HG03039 (cell line): ENCODE data around the gene NIP7.
"Not testable (repeated sequence)": the region's sequence is repeated elsewhere in the genome, so short reads cannot be mapped to it uniquely, and the experiment has no call there.

Experiments used
- ATAC-seq: cut with Tn5 transposase; IDR thresholded peaks from one replicate; pipeline ENCODE4 v1.9.1; 2021; ENCODE audit warnings: mild to moderate bottlenecking, moderate library complexity; ENCODE audit not compliant: unreplicated experiment

The NIP7 gene

DNA sequence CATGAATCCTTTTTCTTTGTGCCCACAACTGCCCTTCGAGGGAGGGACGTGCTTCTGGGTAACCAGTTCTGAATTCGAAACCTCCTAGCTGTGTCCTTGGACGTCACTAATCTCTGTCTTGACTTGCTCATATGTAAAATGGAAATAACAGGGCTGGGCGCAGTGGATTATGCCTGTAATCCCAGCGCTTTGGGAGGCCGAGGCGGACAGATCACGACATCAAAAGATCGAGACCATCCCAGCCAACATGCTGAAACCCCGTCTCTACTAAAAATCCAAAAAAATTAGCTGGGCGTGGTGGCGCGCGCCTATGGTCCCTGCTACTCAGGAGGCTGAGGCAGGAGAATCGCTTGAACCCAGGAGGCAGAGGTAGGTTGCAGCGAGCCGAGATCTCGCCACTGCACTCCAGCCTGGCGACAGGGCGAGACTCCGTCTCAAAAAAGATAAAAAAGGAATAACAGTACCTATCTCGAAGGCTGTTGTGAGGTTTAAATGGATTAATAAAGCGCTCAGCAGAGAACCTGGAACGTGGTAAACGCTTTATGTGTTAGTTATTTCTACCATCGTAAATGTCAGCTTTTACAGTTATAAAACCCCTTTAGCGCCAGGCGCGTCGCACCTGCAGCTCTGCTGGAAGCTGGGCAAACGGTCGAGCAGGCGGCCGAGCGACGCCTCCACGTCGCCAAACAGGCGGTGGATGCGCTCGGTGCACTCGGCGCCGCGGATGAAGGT is 849 bp upstream of the NIP7 start:
- no peak for ATAC-seq

DNA sequence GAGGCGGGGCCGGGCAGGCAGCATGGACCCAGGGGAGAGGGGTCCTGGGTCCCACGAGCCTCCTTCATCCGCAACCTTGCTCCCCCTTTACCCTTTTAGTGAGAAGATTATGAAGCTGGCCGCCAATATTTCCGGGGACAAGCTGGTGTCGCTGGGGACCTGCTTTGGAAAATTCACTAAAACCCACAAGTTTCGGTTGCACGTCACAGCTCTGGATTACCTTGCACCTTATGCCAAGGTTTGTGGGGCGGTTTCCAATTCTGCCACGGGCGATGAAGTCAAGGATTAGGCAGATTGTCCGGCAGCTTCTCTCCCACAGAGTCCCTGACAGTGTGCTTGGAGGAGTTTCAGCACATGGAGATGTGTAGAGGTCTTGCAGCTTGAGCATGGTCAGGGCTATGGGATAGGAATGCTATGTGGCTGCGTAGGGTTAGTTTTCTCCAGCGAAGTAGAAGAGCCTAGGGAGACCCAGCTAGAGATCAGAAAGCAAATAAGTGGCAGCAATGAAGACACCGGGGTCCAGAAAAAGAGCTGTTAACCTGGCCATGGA is 598 bp downstream of the NIP7 start:
- ATAC-seq, result no peak

DNA sequence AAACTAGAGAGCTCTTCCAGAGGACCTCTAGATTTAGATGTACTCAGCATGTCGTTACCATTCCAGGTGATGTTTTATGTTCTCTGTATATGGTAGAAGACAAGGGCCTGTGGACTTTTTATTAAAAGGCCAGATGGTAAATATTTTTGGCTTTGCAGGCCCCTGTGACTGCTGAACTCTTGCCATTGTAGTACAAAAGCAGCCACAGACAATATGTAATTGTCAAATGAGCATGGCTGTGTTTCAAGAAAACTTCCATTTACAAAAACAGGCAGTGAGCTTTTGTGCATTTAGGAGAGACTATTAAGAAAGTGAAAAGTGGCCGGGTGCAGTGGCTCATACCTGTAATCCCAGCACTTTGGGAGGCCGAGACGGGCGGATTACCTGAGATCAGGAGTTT is 4.6 kb downstream of the NIP7 start:
- ATAC-seq, result no peak

DNA sequence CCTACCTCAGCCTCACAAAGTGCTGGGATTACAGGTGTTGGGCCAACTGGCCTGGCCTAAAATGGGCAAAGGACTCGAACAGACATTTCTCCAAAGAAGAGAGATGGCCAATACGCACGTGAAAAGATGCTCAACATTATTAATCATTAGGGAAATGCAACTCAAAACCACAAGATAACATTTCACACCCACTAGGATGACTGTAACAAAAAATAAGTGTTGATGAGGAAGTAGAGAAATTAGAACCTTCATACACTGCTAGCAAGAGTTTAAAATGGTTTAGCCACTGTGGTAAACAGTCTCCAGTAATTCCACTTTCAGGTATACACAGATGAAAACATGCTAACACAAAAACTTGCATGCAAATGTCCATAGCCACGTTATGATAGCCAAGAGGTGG is 6.4 kb downstream of the NIP7 start:
- no peak for ATAC-seq

DNA sequence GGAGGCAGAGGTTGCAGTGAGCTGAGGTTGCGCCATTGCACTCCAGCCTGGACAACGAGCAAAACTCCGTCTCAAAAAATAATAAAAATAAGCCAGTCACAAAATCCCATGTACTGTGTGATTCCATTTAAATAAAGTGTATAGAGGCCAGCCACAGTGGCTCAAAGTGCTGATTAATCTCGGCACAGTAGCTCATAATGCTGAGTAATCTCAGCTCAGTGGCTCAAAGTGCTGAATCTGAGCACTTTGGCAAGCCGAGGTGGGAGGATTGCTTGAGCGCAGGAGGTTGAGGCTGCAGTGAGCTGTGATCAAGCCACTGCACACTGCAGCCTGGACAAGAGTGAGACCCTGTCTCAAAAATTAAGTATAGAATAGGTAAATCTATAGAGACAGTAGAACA is 7.1 kb downstream of the NIP7 start:
- ATAC-seq, result no peak

DNA sequence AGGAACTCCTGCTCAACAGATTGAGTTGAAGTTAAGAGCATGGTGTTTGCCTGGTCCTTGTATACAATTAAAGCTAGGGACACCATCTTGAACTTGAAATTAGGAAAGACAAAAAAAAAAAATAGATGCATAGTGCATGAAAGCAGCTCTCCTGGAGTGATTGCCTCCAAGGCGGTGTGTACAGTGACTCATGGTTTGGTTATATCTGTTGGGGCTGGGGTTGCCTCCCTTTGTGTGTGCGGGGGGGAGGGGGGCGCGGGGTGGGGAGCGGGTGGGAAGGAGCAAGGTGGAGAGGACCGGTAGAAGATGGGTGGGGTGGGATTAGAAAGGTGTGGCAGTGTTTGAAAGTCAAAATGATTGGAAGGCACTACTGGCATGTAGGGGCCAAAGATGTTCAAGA is 8.7 kb downstream of the NIP7 start:
- ATAC-seq, result no peak

DNA sequence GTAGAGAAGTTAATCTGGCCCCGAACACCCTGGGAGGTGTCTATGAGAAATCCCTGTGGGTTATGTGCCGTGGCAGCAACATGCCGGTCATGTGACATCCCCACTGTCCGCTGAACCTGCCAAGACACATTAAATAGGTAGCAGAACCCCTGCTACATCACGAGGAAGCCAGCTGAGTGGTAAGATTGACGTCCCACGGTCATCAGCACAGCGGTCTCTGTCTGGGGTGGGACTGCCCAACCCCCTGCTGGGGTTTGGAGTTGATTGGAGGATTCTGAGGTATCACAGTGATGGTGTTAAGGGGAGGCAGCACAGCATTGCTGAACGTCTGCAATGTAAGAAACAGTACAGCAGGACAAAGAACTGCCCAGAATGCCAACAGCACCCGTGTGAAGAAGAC is 10.0 kb downstream of the NIP7 start:
- ATAC-seq, result no peak

DNA sequence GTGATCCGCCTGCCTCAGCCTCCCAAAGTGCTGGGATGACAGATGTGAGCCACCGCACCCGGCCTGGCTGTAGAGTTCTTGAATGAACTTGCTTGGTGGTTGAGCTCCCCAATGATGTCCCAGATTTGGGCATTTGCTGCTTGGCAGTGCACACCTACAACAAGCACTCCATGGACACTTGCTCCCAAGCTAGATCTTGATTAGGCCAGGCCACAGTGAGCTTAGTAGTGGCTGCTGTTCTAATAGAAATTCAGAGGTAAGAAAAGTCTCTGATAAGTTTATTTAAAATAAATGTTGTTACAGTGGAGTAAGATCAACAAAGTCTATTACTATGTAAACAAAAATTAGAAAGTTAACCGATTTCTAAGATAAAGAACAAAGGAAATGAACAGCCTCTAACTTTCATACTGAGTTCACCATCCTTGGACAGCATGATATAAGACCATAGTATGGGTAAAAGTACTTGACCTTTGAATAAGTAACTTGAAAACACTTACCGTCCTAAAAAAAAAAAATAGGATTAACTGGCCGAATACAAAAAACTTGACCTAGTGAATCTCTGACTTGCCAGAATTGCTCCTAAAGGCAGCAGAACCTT is 11.1 kb downstream of the NIP7 start:
- ATAC-seq, result no peak

DNA sequence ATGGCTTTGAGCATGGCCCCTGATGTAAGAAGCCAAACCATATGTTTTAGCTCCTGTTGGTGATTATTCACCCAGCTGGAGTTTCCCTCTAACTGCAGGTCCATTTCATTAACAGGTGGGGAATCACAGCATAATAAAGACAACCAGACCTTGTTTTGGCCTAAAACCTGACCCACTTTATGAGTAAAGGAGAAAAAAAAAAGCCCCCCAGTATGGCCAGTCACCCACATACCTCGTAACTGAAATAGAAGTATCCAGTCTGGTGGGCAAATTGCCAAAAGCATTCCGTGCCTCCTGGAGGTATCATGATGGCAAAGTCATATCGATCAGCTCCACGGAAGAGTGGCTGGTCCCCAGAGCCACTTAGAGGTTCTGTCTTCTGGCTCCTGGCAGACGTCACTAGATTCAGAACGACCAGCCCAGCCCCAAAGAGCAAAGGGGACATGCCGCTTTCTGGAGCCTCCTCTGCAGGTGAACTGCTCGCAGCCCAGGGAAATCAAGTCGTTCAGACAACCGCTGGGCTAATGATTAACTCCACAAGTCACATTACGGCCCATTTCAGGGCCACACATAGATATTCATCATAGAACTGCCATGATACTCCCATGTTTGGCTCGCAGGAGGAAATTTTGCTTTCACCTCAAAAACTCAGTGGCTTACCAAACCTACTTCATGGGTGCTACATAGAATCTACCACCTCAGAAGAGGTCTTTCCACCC is 11.9 kb downstream of the NIP7 start, which contains the start of gene TMED6:
Gene TMED6 (minus strand): TSS at position 478 of the 719 bp plus-strand sequence. CDS start 33 bp downstream, at position 445.
- no peak for ATAC-seq

DNA sequence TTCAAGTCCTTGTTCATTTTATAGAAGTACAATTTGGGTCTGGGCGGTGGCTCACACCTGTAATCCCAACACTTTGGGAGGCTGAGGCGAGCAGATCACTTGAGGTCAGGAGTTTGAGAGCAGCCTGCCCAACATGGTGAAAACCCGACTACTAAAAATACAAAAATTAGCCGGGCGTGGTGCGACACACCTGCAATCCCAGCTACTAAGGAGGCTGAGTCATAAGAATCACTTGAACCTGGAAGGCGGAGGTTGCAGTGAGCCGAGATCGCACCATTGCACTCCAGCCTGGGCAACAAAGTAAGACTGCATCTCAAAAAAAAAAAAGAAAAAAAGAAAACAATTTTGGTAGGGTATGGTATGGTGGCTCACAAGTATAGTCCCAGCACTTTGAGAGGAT is 20.5 kb downstream of the NIP7 start:
- ATAC-seq, result not testable (repeated sequence)

DNA sequence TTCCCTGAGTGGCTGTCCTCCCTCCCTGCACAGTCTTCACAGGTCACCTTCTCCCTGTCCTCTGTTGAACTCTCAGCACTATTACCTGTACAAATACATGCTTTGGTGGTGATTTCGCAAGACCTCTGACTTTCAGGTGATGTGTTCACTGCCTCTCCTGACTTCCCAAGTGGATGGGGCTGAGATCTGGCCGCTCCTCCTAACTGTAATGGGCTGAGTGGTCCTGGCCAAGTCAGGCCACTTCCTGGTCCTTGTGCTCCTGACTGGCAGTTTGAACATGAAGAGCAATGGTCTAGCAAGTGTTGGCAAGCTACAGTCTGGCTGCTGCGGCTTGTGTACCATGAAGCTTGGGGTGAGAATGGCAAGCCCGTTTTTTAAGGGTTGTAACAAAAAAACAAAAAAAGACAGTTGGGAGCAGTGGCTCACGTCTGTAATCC is 23.7 kb downstream of the NIP7 start:
- ATAC-seq, result no peak

DNA sequence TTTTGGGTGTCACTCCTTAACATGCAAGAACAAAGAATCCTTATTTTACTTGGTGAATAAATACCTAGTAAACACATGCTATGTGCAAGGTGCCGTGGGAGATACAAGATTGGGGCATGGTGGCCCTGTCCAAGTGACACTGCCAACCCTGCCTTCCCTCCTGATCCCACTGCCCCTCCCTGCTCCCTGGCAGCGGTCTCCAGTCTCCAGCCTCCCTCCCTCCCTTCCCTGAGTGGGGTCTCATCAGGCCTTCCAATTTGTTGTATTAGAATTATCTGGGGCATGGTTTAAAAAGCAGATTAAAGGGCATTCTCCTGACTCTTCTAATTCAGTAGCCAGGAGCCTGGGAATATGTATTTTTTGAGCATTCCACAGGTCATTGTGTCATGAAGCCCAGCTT is 24.5 kb downstream of the NIP7 start:
- ATAC-seq, result no peak

DNA sequence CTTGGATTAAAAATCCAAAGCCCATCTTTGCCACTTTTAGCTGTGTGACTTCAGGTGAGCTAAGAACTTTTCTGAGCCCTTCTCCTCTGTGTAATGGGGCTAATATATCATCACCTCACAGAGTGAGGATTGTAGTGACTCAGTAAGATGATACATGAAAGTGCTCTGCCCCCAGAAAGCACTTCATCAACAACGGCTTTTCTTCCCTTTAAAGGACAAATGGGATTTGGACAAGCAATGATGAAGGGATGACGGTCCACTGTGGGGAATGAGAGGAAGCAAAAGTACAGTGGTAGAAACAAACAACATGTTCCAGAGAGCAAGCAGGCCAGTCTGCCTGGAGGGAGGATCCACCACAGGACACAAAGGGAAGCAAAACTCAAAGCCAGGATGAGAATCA is 26.3 kb downstream of the NIP7 start:
- no peak for ATAC-seq

DNA sequence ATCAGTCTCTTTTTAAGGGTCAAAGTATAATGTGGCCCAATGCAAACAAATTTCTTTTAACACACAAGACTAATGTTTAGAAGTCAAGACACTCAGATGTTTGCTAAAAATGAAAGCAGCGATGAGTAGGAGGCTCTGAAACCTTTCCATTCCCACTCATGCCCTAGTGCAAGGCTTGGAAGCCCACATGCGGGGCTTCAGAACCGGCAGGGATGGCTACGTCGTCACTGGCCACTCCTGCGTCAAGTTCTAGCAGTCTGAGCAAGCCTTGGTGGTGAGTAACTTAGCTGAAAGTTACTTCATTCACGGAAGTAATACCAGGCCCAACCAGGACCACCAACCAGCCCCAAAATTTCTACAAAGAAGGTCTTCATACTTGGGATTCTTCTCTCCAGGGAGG is 26.9 kb downstream of the NIP7 start:
- ATAC-seq, result no peak

DNA sequence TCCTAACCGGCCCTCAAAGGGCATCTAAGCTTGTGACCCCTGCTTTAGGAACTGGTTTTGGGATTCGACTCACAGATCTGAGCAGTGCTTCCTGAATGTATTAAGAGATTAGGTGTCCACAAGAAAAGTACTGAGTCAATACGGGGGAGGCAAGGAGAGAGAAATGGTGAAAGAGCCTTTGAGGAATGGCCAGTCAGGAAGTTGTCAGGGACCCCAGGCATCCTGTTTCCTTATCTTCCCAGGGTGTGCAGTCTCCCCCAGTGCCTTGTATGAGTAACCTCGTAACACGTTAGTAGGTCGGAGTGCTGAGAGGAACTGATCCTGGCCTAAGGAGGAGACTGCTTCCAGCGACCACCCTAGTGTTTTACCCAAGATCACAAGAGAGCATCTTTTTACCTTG is 28.4 kb downstream of the NIP7 start:
- ATAC-seq, result no peak

DNA sequence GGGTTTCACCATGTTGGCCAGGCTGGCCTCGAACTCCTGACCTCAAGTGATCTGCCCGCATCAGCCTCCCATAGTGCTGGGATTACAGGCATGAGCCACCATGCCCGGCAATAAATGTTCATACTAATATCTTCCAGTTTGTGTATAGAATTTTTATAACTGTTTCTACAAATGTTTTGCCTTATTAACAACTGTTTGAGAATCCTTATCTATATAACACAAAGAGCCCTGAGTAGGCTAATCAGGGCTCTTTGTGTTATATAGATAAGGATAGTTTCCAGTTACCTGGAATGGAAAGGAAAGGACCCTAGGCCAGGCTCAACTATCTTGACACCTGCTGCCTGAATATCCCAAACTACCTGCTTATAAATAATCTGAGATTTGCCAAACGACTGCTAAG is 29.3 kb downstream of the NIP7 start:
- no peak for ATAC-seq

DNA sequence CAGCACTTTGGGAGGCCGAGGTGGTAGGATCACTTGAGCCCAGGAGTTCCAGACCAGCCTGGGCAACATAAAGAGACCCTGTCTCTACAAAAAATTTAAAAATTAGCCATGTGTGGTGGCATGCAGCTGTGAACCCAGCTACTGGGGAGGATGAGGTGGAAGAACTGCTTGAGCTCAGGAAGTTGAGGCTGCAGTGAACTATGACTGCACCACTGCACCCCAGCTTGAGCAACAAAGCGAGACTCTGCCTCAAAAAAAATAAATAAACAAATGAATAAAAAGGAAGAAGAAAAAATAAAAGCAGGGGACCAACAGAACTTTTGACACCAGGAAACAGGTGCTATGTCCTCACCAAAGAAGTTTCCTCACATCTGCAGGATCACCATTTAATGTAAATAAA is 32.0 kb downstream of the NIP7 start:
- ATAC-seq, result no peak

DNA sequence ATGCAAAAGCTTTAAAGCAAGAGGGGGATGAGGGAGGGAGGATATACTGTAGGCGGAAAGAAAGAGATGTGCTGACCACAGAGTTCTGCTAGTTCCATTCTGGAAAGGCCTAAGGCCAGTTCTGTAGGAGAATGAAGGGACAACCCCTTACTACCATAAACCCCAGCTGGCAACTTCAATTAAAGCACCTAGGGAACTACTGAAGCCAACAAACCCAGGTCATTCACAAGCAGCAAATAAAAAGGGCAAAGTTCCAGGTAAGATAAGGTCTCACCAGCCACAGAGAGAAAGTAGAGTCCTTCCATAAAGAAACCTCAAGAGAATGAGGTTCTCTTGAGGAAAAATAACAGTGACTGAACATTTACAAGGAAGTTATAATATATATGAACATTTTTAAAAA is 33.4 kb downstream of the NIP7 start:
- no peak for ATAC-seq

DNA sequence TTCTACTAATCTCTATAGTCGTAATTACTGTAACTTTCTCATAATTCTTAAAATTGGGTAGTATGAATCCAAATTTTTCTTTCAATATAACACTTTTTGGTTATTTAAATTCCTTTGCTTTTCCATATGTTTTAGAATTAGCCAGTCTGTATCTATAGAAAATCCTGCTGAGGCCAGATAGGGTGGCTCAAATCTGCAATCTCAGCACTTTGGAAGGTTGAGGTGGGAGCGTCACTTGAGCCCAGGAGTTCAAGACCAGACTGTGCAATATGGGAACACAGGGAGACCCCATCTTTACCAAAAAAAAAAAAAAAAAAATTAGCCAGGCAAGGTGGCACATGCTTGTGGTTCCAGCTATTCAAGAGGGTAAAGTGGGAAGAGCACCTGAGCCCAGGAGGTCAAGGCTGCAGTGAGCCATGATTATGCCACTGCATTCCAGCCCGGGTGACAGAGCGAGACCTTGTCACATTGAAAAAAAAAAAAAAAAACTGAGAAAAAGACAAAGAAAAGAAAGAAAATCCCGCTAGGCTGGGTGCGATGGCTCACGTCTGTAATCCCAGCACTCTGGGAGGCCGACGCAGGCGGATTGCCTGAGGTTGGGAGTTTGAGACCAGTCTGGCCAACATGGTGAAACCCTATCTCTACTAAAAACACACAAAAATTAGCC is 37.0 kb downstream of the NIP7 start:
- no peak for ATAC-seq

DNA sequence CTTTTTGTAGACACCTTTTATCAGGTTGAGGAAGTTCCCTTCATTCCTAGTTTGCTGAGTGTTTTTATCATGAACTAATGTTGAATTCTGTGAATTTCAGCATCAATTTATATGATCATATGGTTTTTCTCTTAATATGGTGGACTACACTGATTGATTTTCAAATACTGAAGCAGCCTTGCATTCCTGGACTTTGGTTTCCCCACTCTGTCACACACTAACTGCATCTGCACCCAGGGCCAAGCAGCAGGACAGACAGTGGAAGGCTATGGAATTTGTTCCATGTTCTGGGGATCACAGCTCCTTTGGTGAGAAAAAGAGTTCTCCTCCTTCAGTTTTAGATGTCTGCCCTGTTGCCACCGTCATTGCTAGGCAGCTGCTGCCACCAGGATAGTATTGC is 38.5 kb downstream of the NIP7 start:
- no peak for ATAC-seq

DNA sequence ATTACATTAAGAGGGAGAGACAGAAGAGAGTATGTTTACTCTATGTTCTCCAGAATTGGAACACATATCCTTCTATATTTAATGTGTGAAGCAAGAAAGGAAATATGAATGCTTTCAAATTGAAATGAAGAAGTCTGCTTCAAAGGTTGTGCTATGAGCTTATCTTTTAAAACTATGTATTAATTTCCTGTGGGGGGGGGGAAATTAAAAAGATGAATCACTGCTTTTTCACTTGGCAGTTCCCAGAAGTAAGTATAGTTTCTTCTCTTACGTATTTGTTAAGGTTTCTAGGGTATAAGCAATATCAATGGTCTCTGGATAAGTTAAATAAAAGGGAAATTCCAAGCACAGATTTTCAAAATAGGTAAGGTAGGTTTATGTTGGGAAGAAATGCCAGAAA is 39.2 kb downstream of the NIP7 start:
- no peak for ATAC-seq
